Neural progenitor cell (in vitro differentiated cells): ENCODE measurements around the gene CCDC158. TPM values are rescaled to one million over a fixed set of nuclear protein-coding genes. Genes with fewer than 3 reads are reported as not detected.

Experiments used
- DNase-seq: peaks from one replicate; pipeline ENCODE4 v3.0.0-alpha.2; 2016; ENCODE audit warnings: low spot score
- H2AFZ ChIP-seq: fragments of 200-600 bp; sonication (generic); replicated peaks from 2 replicates; pipeline ENCODE4 v1.6.1; 2016; ENCODE audit warnings: antibody characterized with exemption
- H3F3A ChIP-seq: fragments of 200-600 bp; sonication (generic); 2 replicates; pipeline ENCODE4 v1.6.1; 2016; ENCODE audit warnings: antibody characterized with exemption, low read depth
- H3K27ac ChIP-seq: fragments of 200-600 bp; sonication (generic); 2 replicates; pipeline ENCODE4 v1.5.1; 2016; ENCODE audit warnings: mild to moderate bottlenecking
- H3K27me3 ChIP-seq: fragments of 200-600 bp; sonication (generic); 2 replicates; pipeline ENCODE4 v1.6.1; 2016; ENCODE audit warnings: mild to moderate bottlenecking, moderate library complexity
- H3K36me3 ChIP-seq: fragments of 200-600 bp; sonication (generic); 2 replicates; pipeline ENCODE4 v1.5.1; 2016
- H3K4me1 ChIP-seq: fragments of 200-600 bp; sonication (generic); 2 replicates; pipeline ENCODE4 v1.6.1; 2016; ENCODE audit warnings: mixed run types
- H3K4me2 ChIP-seq: fragments of 200-600 bp; sonication (generic); 2 replicates; pipeline ENCODE4 v1.6.1; 2016
- H3K4me3 ChIP-seq: fragments of 200-600 bp; sonication (generic); 2 replicates; pipeline ENCODE4 v1.5.1; 2016
- H3K79me2 ChIP-seq: fragments of 200-600 bp; sonication (generic); 2 replicates; pipeline ENCODE4 v1.6.1; 2016; ENCODE audit warnings: low read depth
- H3K9ac ChIP-seq: fragments of 200-600 bp; sonication (generic); 2 replicates; pipeline ENCODE4 v1.6.1; 2016
- H3K9me3 ChIP-seq: fragments of 200-600 bp; sonication (generic); 2 replicates; pipeline ENCODE4 v1.5.1; 2016; ENCODE audit warnings: low read depth
- H4K20me1 ChIP-seq: fragments of 200-600 bp; sonication (generic); 2 replicates; pipeline ENCODE4 v1.6.1; 2016; ENCODE audit warnings: low read depth
- H3K27ac Mint-ChIP-seq: 3 replicates; pipeline ENCODE4 v1.8.0; 2021; ENCODE audit warnings: mixed read lengths
- H3K27me3 Mint-ChIP-seq: 2 replicates; pipeline ENCODE4 v1.8.0; 2022; ENCODE audit warnings: low read depth, mild to moderate bottlenecking, inconsistent platforms, moderate library complexity, mixed read lengths; ENCODE audit not compliant: insufficient read depth
- H3K36me3 Mint-ChIP-seq: 3 replicates; pipeline ENCODE4 v1.8.0; 2021; ENCODE audit warnings: mixed read lengths
- H3K4me1 Mint-ChIP-seq: 3 replicates; pipeline ENCODE4 v1.8.0; 2021; ENCODE audit warnings: mixed read lengths
- H3K4me3 Mint-ChIP-seq: 3 replicates; pipeline ENCODE4 v1.8.0; 2021; ENCODE audit warnings: mild to moderate bottlenecking, moderate library complexity, mixed read lengths
- H3K9me3 Mint-ChIP-seq: 3 replicates; pipeline ENCODE4 v1.8.0; 2020; ENCODE audit warnings: mixed read lengths
- EZH2 ChIP-seq: fragments of 200-600 bp; sonication (generic); IDR thresholded peaks from 2 replicates; pipeline ENCODE4 v1.6.1; 2017; ENCODE audit warnings: antibody characterized with exemption, mild to moderate bottlenecking, moderate library complexity
- EZH2phosphoT487 ChIP-seq: fragments of 200-600 bp; sonication (generic); IDR thresholded peaks from 2 replicates; pipeline ENCODE4 v1.6.1; 2017; ENCODE audit warnings: antibody characterized with exemption
- total RNA-seq: library from RNA; depleted of rRNA; stranded (reverse); fragments of >200 nt; gene quantifications from 2 replicates; pipeline ENCODE4 v1.2.3, GENCODE V29; 2015; ENCODE audit warnings: low replicate concordance
- TF ChIP-seq, protein P1 (sequence below): fragments of 200-600 bp; sonication (generic); IDR thresholded peaks from 2 replicates; pipeline ENCODE4 v1.5.1; 2017; ENCODE audit warnings: antibody characterized with exemption, mild to moderate bottlenecking

The CCDC158 gene
- total RNA-seq, 1 donor from 2014 or later, result not detected

- Histone ChIP-seq H3K27me3 (no peaks in the 10 kb centered on the region), H3K4me2 (no peak overlapping the region), H3K36me3 (no peaks in the 10 kb centered on the region), H3K4me3 (no peak overlapping the region), H2AFZ (no peak overlapping the region), H3F3A (no peaks in the 10 kb centered on the region), H3K9ac (no peak overlapping the region), H3K9me3 (no peaks in the 10 kb centered on the region), H3K27ac (no peak overlapping the region), H4K20me1 (no peaks in the 10 kb centered on the region), H3K4me1 (no peaks in the 10 kb centered on the region), H3K79me2 (no peaks in the 10 kb centered on the region)
- Mint-ChIP-seq H3K27ac (no peak overlapping the region), H3K4me1 (peaks cover 13% of the 10 kb centered on the region), H3K4me3 (no peak overlapping the region), H3K27me3 (peaks cover 4% of the 10 kb centered on the region), H3K36me3 (peaks cover 2% of the 10 kb centered on the region), H3K9me3 (no peaks in the 10 kb centered on the region)
- DNase-seq, result no peak
- TF ChIP-seq EZH2phosphoT487, result no peak
- TF ChIP-seq, protein P1, sequence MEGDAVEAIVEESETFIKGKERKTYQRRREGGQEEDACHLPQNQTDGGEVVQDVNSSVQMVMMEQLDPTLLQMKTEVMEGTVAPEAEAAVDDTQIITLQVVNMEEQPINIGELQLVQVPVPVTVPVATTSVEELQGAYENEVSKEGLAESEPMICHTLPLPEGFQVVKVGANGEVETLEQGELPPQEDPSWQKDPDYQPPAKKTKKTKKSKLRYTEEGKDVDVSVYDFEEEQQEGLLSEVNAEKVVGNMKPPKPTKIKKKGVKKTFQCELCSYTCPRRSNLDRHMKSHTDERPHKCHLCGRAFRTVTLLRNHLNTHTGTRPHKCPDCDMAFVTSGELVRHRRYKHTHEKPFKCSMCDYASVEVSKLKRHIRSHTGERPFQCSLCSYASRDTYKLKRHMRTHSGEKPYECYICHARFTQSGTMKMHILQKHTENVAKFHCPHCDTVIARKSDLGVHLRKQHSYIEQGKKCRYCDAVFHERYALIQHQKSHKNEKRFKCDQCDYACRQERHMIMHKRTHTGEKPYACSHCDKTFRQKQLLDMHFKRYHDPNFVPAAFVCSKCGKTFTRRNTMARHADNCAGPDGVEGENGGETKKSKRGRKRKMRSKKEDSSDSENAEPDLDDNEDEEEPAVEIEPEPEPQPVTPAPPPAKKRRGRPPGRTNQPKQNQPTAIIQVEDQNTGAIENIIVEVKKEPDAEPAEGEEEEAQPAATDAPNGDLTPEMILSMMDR, result no peak
- no peak for TF ChIP-seq EZH2
Measured at GRCh38 chr4:76277667-76278066, 143.3 kb downstream of the CCDC158 start.

- H3K27me3 ChIP-seq, result no peaks in the 10 kb centered on the region
- no peak for DNase-seq
- H3K4me3 Mint-ChIP-seq, result no peak overlapping the region
- H3K4me1 Mint-ChIP-seq, result peaks cover 13% of the 10 kb centered on the region
- H3K9ac ChIP-seq, result no peak overlapping the region
- H3K79me2 ChIP-seq, result no peaks in the 10 kb centered on the region
- no peaks in the 10 kb centered on the region for H3K36me3 ChIP-seq
- H3K4me1 ChIP-seq, result no peaks in the 10 kb centered on the region
- no peak overlapping the region for H3K27ac Mint-ChIP-seq
- no peak for TF ChIP-seq EZH2phosphoT487
- no peak for TF ChIP-seq EZH2
- TF ChIP-seq, protein P1, result no peak
- H3K9me3 Mint-ChIP-seq, result no peaks in the 10 kb centered on the region
- H3K27me3 Mint-ChIP-seq, result no peaks in the 10 kb centered on the region
- H3K36me3 Mint-ChIP-seq, result peaks cover 2% of the 10 kb centered on the region
- no peak overlapping the region for H3K4me3 ChIP-seq
- no peaks in the 10 kb centered on the region for H4K20me1 ChIP-seq
- H3K9me3 ChIP-seq, result no peaks in the 10 kb centered on the region
- no peaks in the 10 kb centered on the region for H3F3A ChIP-seq
- H2AFZ ChIP-seq, result no peak overlapping the region
- no peak overlapping the region for H3K4me2 ChIP-seq
- no peak overlapping the region for H3K27ac ChIP-seq
Measured at GRCh38 chr4:76276813-76277212, 144.1 kb downstream of the CCDC158 start.

DNA sequence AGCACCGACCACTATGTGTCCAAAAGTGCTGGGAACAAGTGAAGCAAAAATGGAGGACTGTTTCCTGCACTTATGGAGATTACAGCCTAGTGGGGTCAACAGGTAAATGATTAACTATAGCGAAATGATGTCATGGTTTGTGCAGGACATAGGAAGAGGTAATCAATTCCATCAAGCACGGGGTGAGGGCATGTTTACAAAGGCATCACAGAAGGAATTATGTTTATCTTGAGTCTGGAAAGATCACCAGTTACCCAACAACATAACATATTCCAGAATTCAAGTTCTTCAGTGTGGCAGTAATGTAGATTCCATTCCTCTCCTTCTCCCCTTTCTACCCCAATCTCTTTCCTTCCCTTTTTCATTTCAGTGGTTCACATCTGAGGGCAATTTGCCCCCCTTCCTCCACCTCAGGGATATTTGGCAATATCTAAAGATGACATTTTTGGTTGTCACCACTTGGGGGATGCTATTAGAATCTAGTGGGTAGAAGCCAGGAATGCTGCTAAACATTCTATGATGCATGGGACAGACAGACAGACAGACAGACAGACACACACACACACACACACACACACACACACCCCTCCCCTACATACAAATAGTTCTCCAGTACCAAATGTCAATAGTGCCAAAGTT is 145.3 kb downstream of the CCDC158 start:
- H3K27ac Mint-ChIP-seq, result no peak overlapping the region

More for the DNA sequence above, 145.3 kb downstream of the CCDC158 start:
- Histone ChIP-seq H4K20me1 (no peaks in the 10 kb centered on the region), H3K9me3 (no peaks in the 10 kb centered on the region), H3K27ac (no peak overlapping the region), H3F3A (no peaks in the 10 kb centered on the region), H2AFZ (no peak overlapping the region), H3K79me2 (no peaks in the 10 kb centered on the region), H3K4me2 (no peak overlapping the region), H3K36me3 (no peaks in the 10 kb centered on the region), H3K4me1 (no peaks in the 10 kb centered on the region), H3K9ac (no peak overlapping the region), H3K27me3 (no peaks in the 10 kb centered on the region), H3K4me3 (no peak overlapping the region)
- Mint-ChIP-seq H3K36me3 (peaks cover 2% of the 10 kb centered on the region), H3K4me3 (no peak overlapping the region), H3K27me3 (no peaks in the 10 kb centered on the region), H3K9me3 (no peaks in the 10 kb centered on the region), H3K4me1 (peaks cover 9% of the 10 kb centered on the region)
- no peak for DNase-seq
- no peak for TF ChIP-seq EZH2
- TF ChIP-seq, protein P1, result no peak
- TF ChIP-seq EZH2phosphoT487, result no peak
